A549 (cell line): ENCODE results near the gene S100A12. TPM values are rescaled to one million over a fixed set of nuclear protein-coding genes. Genes with fewer than 3 reads are reported as not detected.

ENCODE experiments used
- ATAC-seq, 2 experiments: fragments of 200-7000 bp in 1 of 2; fragments of >200 bp in 1 of 2; cut with Nextera tagmentation in 1 of 2; cut with Tn5 transposase in 1 of 2; 3 replicates each; pipeline versions ENCODE4 v1.8.0 to v1.9.1; 2018 to 2020; ENCODE audit warnings: mild to moderate bottlenecking in 1 of 2, moderate library complexity in 1 of 2
- CTCF ChIA-PET: fragments of 300-600 bp; sonication (Branson Sonifier 250); formaldehyde crosslinking; extraction: SDS; loops from one replicate; lab custom pipeline; 2021; ENCODE audit warnings: antibody characterized with exemption, inconsistent platforms; lab: Yijun Ruan, JAX
- POLR2A ChIA-PET: fragments of 350-600 bp; formaldehyde crosslinking; extraction: SDS; loops from one replicate; lab custom pipeline; 2021; ENCODE audit warnings: antibody characterized with exemption, inconsistent platforms; lab: Yijun Ruan, JAX
- DNase-seq, 2 experiments: peaks; one replicate each; pipeline versions ENCODE4 v3.0.0 to v3.0.0-alpha.2; 2011 to 2016; ENCODE audit warnings: low read depth in 1 of 2, low spot score in 1 of 2
- FAIRE-seq: peaks from 2 replicates; lab custom pipeline; 2011; peaks lifted over from hg19 to GRCh38; lab: Jason Lieb, UNC
- H3K27ac ChIP-seq, 2 experiments: fragments of >200 bp; sonication (Bioruptor Twin); formaldehyde crosslinking; 3 replicates each; pipeline ENCODE4 v1.5.1; 2016 to 2017
- H3K4me1 ChIP-seq: fragments of >200 bp; sonication (Bioruptor Twin); formaldehyde crosslinking; 3 replicates; pipeline ENCODE4 v1.6.1; 2016
- H3K4me2 ChIP-seq: fragments of >200 bp; sonication (Bioruptor Twin); formaldehyde crosslinking; 3 replicates; pipeline ENCODE4 v1.6.1; 2016
- H3K4me3 ChIP-seq: fragments of >200 bp; sonication (Bioruptor Twin); formaldehyde crosslinking; 3 replicates; pipeline ENCODE4 v1.5.1; 2016
- H3K9me3 ChIP-seq: fragments of >200 bp; sonication (Bioruptor Twin); formaldehyde crosslinking; 3 replicates; pipeline ENCODE4 v1.6.1; 2016
- BHLHE40 ChIP-seq: IDR thresholded peaks from 2 replicates; pipeline ENCODE4 v1.6.1; 2012; ENCODE audit warnings: low read depth, low read length, inconsistent platforms
- CBX8 ChIP-seq: fragments of 200-600 bp; sonication (generic); IDR thresholded peaks from 2 replicates; pipeline ENCODE4 v1.6.1; 2016
- CHD2 ChIP-seq: fragments of 150-350 bp; IDR thresholded peaks from 2 replicates; pipeline ENCODE4 v1.6.1; 2014; ENCODE audit warnings: low read length; ENCODE audit not compliant: partially characterized antibody
- EP300 ChIP-seq, 2 experiments: fragments of >200 bp; sonication (Bioruptor Twin); formaldehyde crosslinking; IDR thresholded peaks; 2 replicates in 1 of 2; 3 replicates in 1 of 2; pipeline ENCODE4 v1.6.1; 2016 to 2017
- FOSB ChIP-seq: fragments of 250-450 bp; sonication (Bioruptor Pico); IDR thresholded peaks from 2 replicates; pipeline ENCODE4 v1.5.0; 2020; ENCODE audit warnings: mild to moderate bottlenecking, moderate library complexity
- GATA3 ChIP-seq: IDR thresholded peaks from 2 replicates; pipeline ENCODE4 v1.6.1; 2012; ENCODE audit warnings: borderline replicate concordance
- HEYL ChIP-seq: fragments of 250-450 bp; sonication (Bioruptor Pico); IDR thresholded peaks from 2 replicates; pipeline ENCODE4 v1.8.0; 2021; ENCODE audit warnings: mild to moderate bottlenecking, moderate library complexity
- HOXA7 ChIP-seq: fragments of 250-450 bp; sonication (Bioruptor Pico); IDR thresholded peaks from 2 replicates; pipeline ENCODE4 v1.5.0; 2020; ENCODE audit warnings: mild to moderate bottlenecking, moderate library complexity
- JUN ChIP-seq, 2 experiments: fragments of >200 bp; sonication (Bioruptor Twin); formaldehyde crosslinking; IDR thresholded peaks; 2 replicates in 1 of 2; 3 replicates in 1 of 2; pipeline ENCODE4 v1.6.1; 2016 to 2017
- JUNB ChIP-seq: fragments of >200 bp; sonication (Bioruptor Twin); formaldehyde crosslinking; IDR thresholded peaks from 2 replicates; pipeline ENCODE4 v1.6.1; 2016
- KDM5A ChIP-seq: fragments of 200-600 bp; sonication (generic); IDR thresholded peaks from 2 replicates; pipeline ENCODE4 v1.6.1; 2016; ENCODE audit warnings: antibody characterized with exemption, mild to moderate bottlenecking
- NFE2L2 ChIP-seq: fragments of 150-350 bp; conservative IDR thresholded peaks from 2 replicates; pipeline ENCODE4 v1.6.1; 2014; ENCODE audit warnings: low read length
- NPAS2 ChIP-seq: fragments of 250-450 bp; sonication (Bioruptor Pico); IDR thresholded peaks from 2 replicates; pipeline ENCODE4 v1.8.0; 2022; ENCODE audit warnings: mild to moderate bottlenecking, moderate library complexity, borderline replicate concordance
- POLR2A ChIP-seq: IDR thresholded peaks from 2 replicates; pipeline ENCODE4 v1.6.1; 2012; ENCODE audit warnings: mild to moderate bottlenecking, low read length
- RAD21 ChIP-seq, 2 experiments: fragments of >200 bp in 1 of 2; sonication (Bioruptor Twin) in 1 of 2; formaldehyde crosslinking in 1 of 2; IDR thresholded peaks in 1 of 2; conservative IDR thresholded peaks in 1 of 2; 2 replicates in 1 of 2; 3 replicates in 1 of 2; pipeline ENCODE4 v1.6.1; 2012 to 2018; ENCODE audit warnings: inconsistent platforms in 1 of 2
- RARB ChIP-seq: fragments of 250-450 bp; sonication (Bioruptor Pico); IDR thresholded peaks from 2 replicates; pipeline ENCODE4 v1.8.0; 2021; ENCODE audit warnings: mild to moderate bottlenecking, moderate library complexity
- RNF2 ChIP-seq: fragments of 200-600 bp; sonication (generic); IDR thresholded peaks from 2 replicates; pipeline ENCODE4 v1.6.1; 2016; ENCODE audit warnings: low read depth, mild to moderate bottlenecking, antibody characterized with exemption, moderate library complexity, borderline replicate concordance
- SMC3 ChIP-seq: fragments of >200 bp; sonication (Bioruptor Twin); formaldehyde crosslinking; IDR thresholded peaks from 3 replicates; pipeline ENCODE4 v1.6.1; 2018; ENCODE audit warnings: inconsistent platforms
- TFCP2L1 ChIP-seq: fragments of 250-450 bp; sonication (Bioruptor Pico); IDR thresholded peaks from 2 replicates; pipeline ENCODE4 v1.5.0; 2021; ENCODE audit warnings: mild to moderate bottlenecking
- ZSCAN20 ChIP-seq: fragments of 250-450 bp; sonication (Bioruptor Pico); IDR thresholded peaks from 2 replicates; pipeline ENCODE4 v1.8.0; 2022; ENCODE audit warnings: mild to moderate bottlenecking, moderate library complexity
- WGBS: methylation state at CpG from one replicate; pipeline ENCODE4 v1.1.6; 2017; ENCODE audit errors: missing lambda C conversion rate; 5-methylcytosine and 5-hydroxymethylcytosine counted together
- polyA plus RNA-seq, 4 experiments: library from polyadenylated mRNA; depleted of rRNA in 3 of 4; stranded (reverse); fragments of >200 nt; fragmentation: RNase III in 1 of 4; extraction: RNeasy Plus Mini Kit Qiagen cat#74134 plus additional on column Dnase treatment in 1 of 4; gene quantifications; 2 replicates in 3 of 4; 3 replicates in 1 of 4; pipeline ENCODE4 v1.2.3, GENCODE V29; 2011 to 2017
- TF ChIP-seq, protein P1 (sequence below): fragments of 250-450 bp; sonication (Bioruptor Pico); IDR thresholded peaks from 2 replicates; pipeline ENCODE4 v1.5.0; 2020; ENCODE audit warnings: low read depth, mild to moderate bottlenecking, moderate library complexity
- TF ChIP-seq, protein P2 (sequence below): fragments of 200-600 bp; sonication (generic); IDR thresholded peaks from 2 replicates; pipeline ENCODE4 v1.6.1; 2016; ENCODE audit warnings: antibody characterized with exemption, mild to moderate bottlenecking, moderate library complexity
- TF ChIP-seq, protein P3 (sequence below): fragments of 450-650 bp; IDR thresholded peaks from 2 replicates; pipeline ENCODE4 v1.6.1; 2014; ENCODE audit warnings: antibody characterized with exemption
- TF ChIP-seq, protein P4 (sequence below): IDR thresholded peaks from 2 replicates; pipeline ENCODE4 v1.6.1; 2012
- TF ChIP-seq, protein P5 (sequence below): fragments of >200 bp; sonication (Bioruptor Twin); formaldehyde crosslinking; IDR thresholded peaks from 2 replicates; pipeline ENCODE4 v1.6.1; 2016
- TF ChIP-seq, protein P6 (sequence below): fragments of 150-350 bp; IDR thresholded peaks from 2 replicates; pipeline ENCODE4 v1.6.1; 2014; ENCODE audit warnings: low read depth, mild to moderate bottlenecking, low read length

S100A12 gene
- polyA plus RNA-seq, 2 of the 4 experiments (the other 2 are of a cell fraction) = not detected

- TF ChIP-seq, protein P1, sequence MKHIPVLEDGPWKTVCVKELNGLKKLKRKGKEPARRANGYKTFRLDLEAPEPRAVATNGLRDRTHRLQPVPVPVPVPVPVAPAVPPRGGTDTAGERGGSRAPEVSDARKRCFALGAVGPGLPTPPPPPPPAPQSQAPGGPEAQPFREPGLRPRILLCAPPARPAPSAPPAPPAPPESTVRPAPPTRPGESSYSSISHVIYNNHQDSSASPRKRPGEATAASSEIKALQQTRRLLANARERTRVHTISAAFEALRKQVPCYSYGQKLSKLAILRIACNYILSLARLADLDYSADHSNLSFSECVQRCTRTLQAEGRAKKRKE = no peak
These were observed 11.6 kb upstream of the S100A12 start (continued) for GRCh38 chr1:153387001-153387400.

- ATAC-seq = no peak
- Histone ChIP-seq H3K9me3 (peaks cover 10% of the 10 kb centered on the region), H3K4me1 (no peaks in the 10 kb centered on the region), H3K27ac (no peak overlapping the region), H3K4me2 (no peak overlapping the region), H3K4me3 (no peak overlapping the region)
- DNase-seq = no peak
- no peak for TF ChIP-seq BHLHE40
- TF ChIP-seq NFE2L2 = no peak
- no peak for TF ChIP-seq GATA3
- no peak for TF ChIP-seq POLR2A
- TF ChIP-seq FOSB (CRISPR knock-in tag) = no peak
- TF ChIP-seq CHD2 = no peak
- no peak for TF ChIP-seq CBX8
- TF ChIP-seq ZSCAN20 (CRISPR knock-in tag) = no peak
- TF ChIP-seq, protein P2, sequence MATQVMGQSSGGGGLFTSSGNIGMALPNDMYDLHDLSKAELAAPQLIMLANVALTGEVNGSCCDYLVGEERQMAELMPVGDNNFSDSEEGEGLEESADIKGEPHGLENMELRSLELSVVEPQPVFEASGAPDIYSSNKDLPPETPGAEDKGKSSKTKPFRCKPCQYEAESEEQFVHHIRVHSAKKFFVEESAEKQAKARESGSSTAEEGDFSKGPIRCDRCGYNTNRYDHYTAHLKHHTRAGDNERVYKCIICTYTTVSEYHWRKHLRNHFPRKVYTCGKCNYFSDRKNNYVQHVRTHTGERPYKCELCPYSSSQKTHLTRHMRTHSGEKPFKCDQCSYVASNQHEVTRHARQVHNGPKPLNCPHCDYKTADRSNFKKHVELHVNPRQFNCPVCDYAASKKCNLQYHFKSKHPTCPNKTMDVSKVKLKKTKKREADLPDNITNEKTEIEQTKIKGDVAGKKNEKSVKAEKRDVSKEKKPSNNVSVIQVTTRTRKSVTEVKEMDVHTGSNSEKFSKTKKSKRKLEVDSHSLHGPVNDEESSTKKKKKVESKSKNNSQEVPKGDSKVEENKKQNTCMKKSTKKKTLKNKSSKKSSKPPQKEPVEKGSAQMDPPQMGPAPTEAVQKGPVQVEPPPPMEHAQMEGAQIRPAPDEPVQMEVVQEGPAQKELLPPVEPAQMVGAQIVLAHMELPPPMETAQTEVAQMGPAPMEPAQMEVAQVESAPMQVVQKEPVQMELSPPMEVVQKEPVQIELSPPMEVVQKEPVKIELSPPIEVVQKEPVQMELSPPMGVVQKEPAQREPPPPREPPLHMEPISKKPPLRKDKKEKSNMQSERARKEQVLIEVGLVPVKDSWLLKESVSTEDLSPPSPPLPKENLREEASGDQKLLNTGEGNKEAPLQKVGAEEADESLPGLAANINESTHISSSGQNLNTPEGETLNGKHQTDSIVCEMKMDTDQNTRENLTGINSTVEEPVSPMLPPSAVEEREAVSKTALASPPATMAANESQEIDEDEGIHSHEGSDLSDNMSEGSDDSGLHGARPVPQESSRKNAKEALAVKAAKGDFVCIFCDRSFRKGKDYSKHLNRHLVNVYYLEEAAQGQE = no peak
- TF ChIP-seq TFCP2L1 (CRISPR knock-in tag) = no peak
- WGBS = 42% methylated on average over 5 of the region's 5 CpGs
- FAIRE-seq = no peak
- CTCF ChIA-PET = interaction anchor here (0.9 to 1.7 kb wide), 3 partner anchors 31 to 440 kb away, joined by 3 to 6 read pairs (median 3); no protein-coding TSS in a partner anchor
- POLR2A ChIA-PET = no interaction called here
These were observed 11.1 kb upstream of the S100A12 start for GRCh38 chr1:153386500-153386901.

- ATAC-seq (no peak; a peak in 1 of 6 replicates), FAIRE-seq (no peak), DNase-seq (no peak)
- WGBS = 2% methylated on average over 4 of the region's 4 CpGs
- no peak overlapping the region for H3K27ac ChIP-seq
- ChIA-PET CTCF (interaction anchor here (0.7 to 2.0 kb wide), 3 partner anchors 11 to 31 kb away, joined by 3 to 6 read pairs (median 3); no protein-coding TSS in a partner anchor), POLR2A (no interaction called here)
- H3K4me2 ChIP-seq = no peak overlapping the region
- H3K4me3 ChIP-seq = no peak overlapping the region
- H3K9me3 ChIP-seq = peaks cover 15% of the 10 kb centered on the region
- no peaks in the 10 kb centered on the region for H3K4me1 ChIP-seq
- TF ChIP-seq, protein P2 = no peak
- TF ChIP-seq, protein P3, sequence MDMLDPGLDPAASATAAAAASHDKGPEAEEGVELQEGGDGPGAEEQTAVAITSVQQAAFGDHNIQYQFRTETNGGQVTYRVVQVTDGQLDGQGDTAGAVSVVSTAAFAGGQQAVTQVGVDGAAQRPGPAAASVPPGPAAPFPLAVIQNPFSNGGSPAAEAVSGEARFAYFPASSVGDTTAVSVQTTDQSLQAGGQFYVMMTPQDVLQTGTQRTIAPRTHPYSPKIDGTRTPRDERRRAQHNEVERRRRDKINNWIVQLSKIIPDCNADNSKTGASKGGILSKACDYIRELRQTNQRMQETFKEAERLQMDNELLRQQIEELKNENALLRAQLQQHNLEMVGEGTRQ = no peak
- no peak for TF ChIP-seq RAD21 (conservative IDR thresholded peaks at IDR 0.05 in 1 of 2, IDR thresholded peaks at IDR 0.05 in 1 of 2)
- TF ChIP-seq EP300 (IDR thresholded peaks at IDR 0.05) = no peak
- TF ChIP-seq RNF2 = no peak
- TF ChIP-seq, protein P4, sequence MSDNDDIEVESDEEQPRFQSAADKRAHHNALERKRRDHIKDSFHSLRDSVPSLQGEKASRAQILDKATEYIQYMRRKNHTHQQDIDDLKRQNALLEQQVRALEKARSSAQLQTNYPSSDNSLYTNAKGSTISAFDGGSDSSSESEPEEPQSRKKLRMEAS = no peak
- no peak for TF ChIP-seq KDM5A
- TF ChIP-seq, protein P5, sequence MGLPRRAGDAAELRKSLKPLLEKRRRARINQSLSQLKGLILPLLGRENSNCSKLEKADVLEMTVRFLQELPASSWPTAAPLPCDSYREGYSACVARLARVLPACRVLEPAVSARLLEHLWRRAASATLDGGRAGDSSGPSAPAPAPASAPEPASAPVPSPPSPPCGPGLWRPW = no peak
- TF ChIP-seq HOXA7 (CRISPR knock-in tag) = no peak
- TF ChIP-seq TFCP2L1 (CRISPR knock-in tag) = no peak
- no peak for TF ChIP-seq SMC3
- TF ChIP-seq NPAS2 (CRISPR knock-in tag) = no peak
- no peak for TF ChIP-seq HEYL
- TF ChIP-seq, protein P6, sequence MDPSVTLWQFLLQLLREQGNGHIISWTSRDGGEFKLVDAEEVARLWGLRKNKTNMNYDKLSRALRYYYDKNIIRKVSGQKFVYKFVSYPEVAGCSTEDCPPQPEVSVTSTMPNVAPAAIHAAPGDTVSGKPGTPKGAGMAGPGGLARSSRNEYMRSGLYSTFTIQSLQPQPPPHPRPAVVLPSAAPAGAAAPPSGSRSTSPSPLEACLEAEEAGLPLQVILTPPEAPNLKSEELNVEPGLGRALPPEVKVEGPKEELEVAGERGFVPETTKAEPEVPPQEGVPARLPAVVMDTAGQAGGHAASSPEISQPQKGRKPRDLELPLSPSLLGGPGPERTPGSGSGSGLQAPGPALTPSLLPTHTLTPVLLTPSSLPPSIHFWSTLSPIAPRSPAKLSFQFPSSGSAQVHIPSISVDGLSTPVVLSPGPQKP = no peak
- no peak for TF ChIP-seq JUN (IDR thresholded peaks at IDR 0.05)
- no peak for TF ChIP-seq JUNB
- no peak for TF ChIP-seq RARB (CRISPR knock-in tag)
These were observed 9.6 kb upstream of the S100A12 start for GRCh38 chr1:153384958-153385580.
